ENCODE results near the gene TRIM75.
"Not testable (repeated sequence)": the region's sequence is repeated elsewhere in the genome, so short reads cannot be mapped to it uniquely, and the experiment has no call there.

Gene TRIM75

GRCh38 chr4:165079476-165079875, 25.8 kb downstream of the TRIM75 start:
- no peak for DNase-seq

GRCh38 chr4:165084787-165085186, 31.1 kb downstream of the TRIM75 start:
- not testable (repeated sequence) for DNase-seq

- DNase-seq: no peak
Measured at GRCh38 chr4:165085946-165086345, 32.3 kb downstream of the TRIM75 start.

- DNase-seq: no peak
Measured at GRCh38 chr4:165088366-165088765, 34.7 kb downstream of the TRIM75 start.

GRCh38 chr4:165092187-165092586, 38.5 kb downstream of the TRIM75 start:
- not testable (repeated sequence) for DNase-seq

- DNase-seq: no peak
Measured at GRCh38 chr4:165094873-165095272, 41.2 kb downstream of the TRIM75 start.

DNA sequence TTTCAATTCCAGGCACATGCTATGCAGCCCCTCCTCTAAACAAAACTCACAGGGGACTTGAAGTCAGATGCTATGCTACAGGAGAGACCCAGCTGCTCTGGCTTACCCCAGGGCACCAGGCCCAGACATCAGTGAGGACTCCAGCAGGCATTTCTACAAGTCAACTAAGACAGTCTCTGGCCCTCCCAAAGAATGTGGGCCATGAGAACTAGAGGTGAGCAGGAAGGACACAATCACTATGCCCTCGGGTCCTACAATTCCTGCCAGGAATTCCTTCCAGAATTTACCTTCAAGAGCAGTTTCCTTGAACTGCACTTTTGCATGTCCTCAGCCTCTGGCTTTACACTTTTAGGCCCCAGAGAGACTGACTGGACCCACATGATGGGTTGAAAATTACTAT, 41.6 kb downstream of the TRIM75 start:
- DNase-seq: no peak

DNA sequence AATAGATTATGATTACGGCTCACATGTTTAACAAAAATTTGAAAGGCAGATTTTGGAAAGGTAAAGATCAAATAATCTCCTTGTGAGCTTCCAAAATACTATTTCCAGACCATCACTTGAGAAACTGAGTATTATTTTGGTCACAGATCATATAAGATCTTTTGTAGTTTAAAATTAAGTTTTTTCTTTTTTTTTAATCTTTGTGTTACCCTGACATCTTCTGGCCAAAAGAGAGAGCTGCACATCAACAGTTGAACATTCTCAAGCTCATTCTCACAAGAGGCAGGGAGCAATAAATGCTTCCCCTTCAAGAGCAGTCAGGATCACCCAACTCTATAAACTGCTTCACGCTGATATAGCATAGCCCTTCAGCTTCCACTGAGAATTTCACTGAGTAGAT, 43.1 kb downstream of the TRIM75 start:
- DNase-seq: no peak

DNA sequence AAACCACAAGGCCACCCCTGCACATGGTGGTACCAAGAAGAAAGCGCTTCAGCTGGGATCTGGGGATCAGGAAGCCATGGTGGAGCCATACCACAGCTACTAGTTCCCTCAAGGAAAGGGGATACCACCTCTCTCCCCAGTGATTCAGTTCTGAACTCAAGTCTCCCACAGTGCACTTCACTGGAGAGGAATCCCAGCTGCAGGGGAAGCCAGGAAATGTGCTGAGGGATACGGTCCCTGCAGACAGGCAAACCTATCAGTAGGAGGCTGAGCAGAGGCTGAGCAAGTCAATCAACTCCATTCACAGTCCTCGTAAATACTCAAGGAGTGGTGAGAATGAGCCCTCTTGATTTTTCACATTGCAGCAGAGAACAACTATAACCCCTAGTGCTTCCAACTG, 48.0 kb downstream of the TRIM75 start:
- no peak for DNase-seq

- no peak for DNase-seq
Measured at GRCh38 chr4:165106518-165106917, 52.9 kb downstream of the TRIM75 start.
